NCI-H446 treated with DMSO at 0.1 percent for 48 hours (cell line): ENCODE data around the gene TTC28.

Experiments used
- DNase-seq: peaks from one replicate; lab custom pipeline; 2025; lab: John Stamatoyannopoulos, UW

Gene TTC28

GRCh38 chr22:28051091-28051786, 628.4 kb downstream of the TTC28 start:
- no peak for DNase-seq

- DNase-seq, result no peak
Measured at GRCh38 chr22:28048529-28048928, 631.1 kb downstream of the TTC28 start.

- DNase-seq, result no peak
Measured at GRCh38 chr22:28047740-28048139, 631.9 kb downstream of the TTC28 start.

GRCh38 chr22:28046100-28046499, 633.5 kb downstream of the TTC28 start:
- no peak for DNase-seq

- DNase-seq, result no peak
Measured at GRCh38 chr22:28044546-28045173, 635.0 kb downstream of the TTC28 start.

- DNase-seq, result no peak
Measured at GRCh38 chr22:28043266-28043665, 636.4 kb downstream of the TTC28 start.

- peak; percentile 99 for DNase-seq
Measured at GRCh38 chr22:28034760-28035401, 644.8 kb downstream of the TTC28 start.

GRCh38 chr22:28034145-28034759, 645.4 kb downstream of the TTC28 start:
- DNase-seq, result no peak

- no peak for DNase-seq
Measured at GRCh38 chr22:28032861-28033260, 646.8 kb downstream of the TTC28 start.

- no peak for DNase-seq
Measured at GRCh38 chr22:28031383-28031922, 648.2 kb downstream of the TTC28 start.

GRCh38 chr22:28030473-28030872, 649.2 kb downstream of the TTC28 start:
- no peak for DNase-seq

- DNase-seq, result peak; percentile 60
Measured at GRCh38 chr22:28029956-28030355, 649.7 kb downstream of the TTC28 start.

GRCh38 chr22:28029201-28029948, 650.3 kb downstream of the TTC28 start:
- DNase-seq, result peak; percentile 89

GRCh38 chr22:28027453-28028448, 651.9 kb downstream of the TTC28 start:
- DNase-seq, result peak; percentile 77

- no peak for DNase-seq
Measured at GRCh38 chr22:28025866-28026575, 653.6 kb downstream of the TTC28 start.

- no peak for DNase-seq
Measured at GRCh38 chr22:28025333-28025732, 654.3 kb downstream of the TTC28 start.

- DNase-seq, result no peak
Measured at GRCh38 chr22:28024422-28024888, 655.2 kb downstream of the TTC28 start.

GRCh38 chr22:28023774-28024173, 655.9 kb downstream of the TTC28 start:
- no peak for DNase-seq

- no peak for DNase-seq
Measured at GRCh38 chr22:28023036-28023435, 656.6 kb downstream of the TTC28 start.
